Measurements from ENCODE around the gene PRKCZ.

PRKCZ gene

GRCh38 chr1:2045468-2046173, 4.6 kb upstream of the PRKCZ start:
- Mint-ChIP-seq H3K36me3 (ENCODE audit: low read depth) (no peaks in the 10 kb centered on the region), H3K4me1 (peaks cover 9% of the 10 kb centered on the region), H3K27ac (peak overlapping the region in 1 of 3 experiments; percentile 8), H3K4me3 (peak overlapping the region; percentile 59 to 68 (median 65)), H3K27me3 (ENCODE audit: low read depth) (peaks cover 49% of the 10 kb centered on the region), H3K9me3 (no peaks in the 10 kb centered on the region)
- TF ChIP-seq, protein P1, sequence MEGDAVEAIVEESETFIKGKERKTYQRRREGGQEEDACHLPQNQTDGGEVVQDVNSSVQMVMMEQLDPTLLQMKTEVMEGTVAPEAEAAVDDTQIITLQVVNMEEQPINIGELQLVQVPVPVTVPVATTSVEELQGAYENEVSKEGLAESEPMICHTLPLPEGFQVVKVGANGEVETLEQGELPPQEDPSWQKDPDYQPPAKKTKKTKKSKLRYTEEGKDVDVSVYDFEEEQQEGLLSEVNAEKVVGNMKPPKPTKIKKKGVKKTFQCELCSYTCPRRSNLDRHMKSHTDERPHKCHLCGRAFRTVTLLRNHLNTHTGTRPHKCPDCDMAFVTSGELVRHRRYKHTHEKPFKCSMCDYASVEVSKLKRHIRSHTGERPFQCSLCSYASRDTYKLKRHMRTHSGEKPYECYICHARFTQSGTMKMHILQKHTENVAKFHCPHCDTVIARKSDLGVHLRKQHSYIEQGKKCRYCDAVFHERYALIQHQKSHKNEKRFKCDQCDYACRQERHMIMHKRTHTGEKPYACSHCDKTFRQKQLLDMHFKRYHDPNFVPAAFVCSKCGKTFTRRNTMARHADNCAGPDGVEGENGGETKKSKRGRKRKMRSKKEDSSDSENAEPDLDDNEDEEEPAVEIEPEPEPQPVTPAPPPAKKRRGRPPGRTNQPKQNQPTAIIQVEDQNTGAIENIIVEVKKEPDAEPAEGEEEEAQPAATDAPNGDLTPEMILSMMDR (IDR thresholded peaks at IDR 0.05; ENCODE audit: unreplicated experiment in 3 of 3) = no peak

DNA sequence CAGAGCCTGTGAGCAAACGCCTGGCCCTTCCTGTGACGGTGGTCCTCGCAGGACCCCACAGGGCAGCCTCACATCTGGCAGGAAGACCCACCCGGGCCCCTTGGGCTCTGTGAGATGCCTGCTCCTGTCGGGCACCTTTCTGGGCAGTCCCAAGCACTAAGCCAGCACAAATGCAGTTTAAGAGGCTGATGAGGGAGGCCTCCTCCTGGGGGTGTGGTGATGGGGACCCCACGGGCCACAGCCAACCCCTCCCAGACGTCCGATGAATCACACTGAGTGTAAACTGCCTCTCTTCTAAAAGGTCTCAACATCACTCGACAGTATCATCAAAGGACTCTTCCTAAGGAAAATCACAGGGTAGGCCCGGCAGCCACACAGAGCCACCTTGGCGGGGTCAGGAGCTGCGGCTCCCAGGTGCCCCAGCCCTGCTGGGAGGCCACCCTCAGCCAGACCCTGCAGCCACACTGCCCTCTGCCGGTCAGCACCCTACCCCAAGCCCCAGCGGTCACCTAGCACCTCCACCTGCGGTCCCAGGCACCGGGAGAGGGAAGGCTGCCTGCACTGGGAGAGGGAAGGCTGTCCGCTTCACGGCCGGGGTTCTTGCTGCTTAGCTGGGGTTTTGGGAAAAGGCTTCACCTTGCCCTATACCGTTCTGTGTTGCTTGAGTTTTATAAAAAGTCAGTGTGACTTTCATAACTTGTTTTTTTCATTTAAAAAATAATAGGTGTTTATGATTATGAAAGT, 3.9 kb upstream of the PRKCZ start:
- Mint-ChIP-seq H3K9me3 (no peaks in the 10 kb centered on the region), H3K36me3 (ENCODE audit: low read depth) (no peaks in the 10 kb centered on the region), H3K27me3 (ENCODE audit: low read depth) (peaks cover 55% of the 10 kb centered on the region), H3K4me3 (peak overlapping the region in 2 of 3 experiments; percentile 59 to 68), H3K27ac (no peak overlapping the region), H3K4me1 (peaks cover 9% of the 10 kb centered on the region)
- TF ChIP-seq, protein P1 (IDR thresholded peaks at IDR 0.05; ENCODE audit: unreplicated experiment in 3 of 3) = peak; percentile 61 to 77 (median 67)

GRCh38 chr1:2046953-2047748, 3.1 kb upstream of the PRKCZ start:
- Mint-ChIP-seq H3K4me3 (no peak overlapping the region), H3K36me3 (ENCODE audit: low read depth) (no peaks in the 10 kb centered on the region), H3K9me3 (no peaks in the 10 kb centered on the region), H3K27ac (no peak overlapping the region), H3K4me1 (peaks cover 9% of the 10 kb centered on the region), H3K27me3 (ENCODE audit: low read depth) (peaks cover 63% of the 10 kb centered on the region)
- TF ChIP-seq, protein P1 (IDR thresholded peaks at IDR 0.05; ENCODE audit: unreplicated experiment in 3 of 3) = no peak

GRCh38 chr1:2047749-2048729, 2.2 kb upstream of the PRKCZ start:
- Mint-ChIP-seq H3K9me3 (no peaks in the 10 kb centered on the region), H3K27ac (peak overlapping the region in 1 of 3 experiments; percentile 69), H3K4me3 (peak overlapping the region; percentile 56 to 78 (median 72)), H3K36me3 (ENCODE audit: low read depth) (no peaks in the 10 kb centered on the region), H3K4me1 (peaks cover 9% of the 10 kb centered on the region), H3K27me3 (ENCODE audit: low read depth) (peaks cover 72% of the 10 kb centered on the region)
- TF ChIP-seq, protein P1 (IDR thresholded peaks at IDR 0.05; ENCODE audit: unreplicated experiment in 3 of 3) = no peak

- H3K4me3 Mint-ChIP-seq = peak overlapping the region; percentile 80 to 81 (median 81)
- peak overlapping the region in 2 of 3 experiments; percentile 80 to 83 for H3K27ac Mint-ChIP-seq
- H3K4me1 Mint-ChIP-seq = peaks cover 9% of the 10 kb centered on the region
- H3K36me3 Mint-ChIP-seq (ENCODE audit: low read depth) = no peaks in the 10 kb centered on the region
- peaks cover 77% of the 10 kb centered on the region for H3K27me3 Mint-ChIP-seq (ENCODE audit: low read depth)
- TF ChIP-seq, protein P1 (IDR thresholded peaks at IDR 0.05; ENCODE audit: unreplicated experiment in 3 of 3) = peak; percentile 48 to 55 (median 49)
- no peaks in the 10 kb centered on the region for H3K9me3 Mint-ChIP-seq
Observed at GRCh38 chr1:2049225-2049717, 940 bp upstream of the PRKCZ start.
